Hippocampal formation (tissue), 2 donors: ENCODE measurements around the gene FAM210A.
"Not testable (repeated sequence)": the region's sequence is repeated elsewhere in the genome, so short reads cannot be mapped to it uniquely, and the experiment has no call there.

Experiments
- DNase-seq, 2 donors: peaks; one replicate each; lab custom pipeline; 2025; lab: John Stamatoyannopoulos, UW

FAM210A gene, protein sequence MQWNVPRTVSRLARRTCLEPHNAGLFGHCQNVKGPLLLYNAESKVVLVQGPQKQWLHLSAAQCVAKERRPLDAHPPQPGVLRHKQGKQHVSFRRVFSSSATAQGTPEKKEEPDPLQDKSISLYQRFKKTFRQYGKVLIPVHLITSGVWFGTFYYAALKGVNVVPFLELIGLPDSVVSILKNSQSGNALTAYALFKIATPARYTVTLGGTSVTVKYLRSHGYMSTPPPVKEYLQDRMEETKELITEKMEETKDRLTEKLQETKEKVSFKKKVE

DNA sequence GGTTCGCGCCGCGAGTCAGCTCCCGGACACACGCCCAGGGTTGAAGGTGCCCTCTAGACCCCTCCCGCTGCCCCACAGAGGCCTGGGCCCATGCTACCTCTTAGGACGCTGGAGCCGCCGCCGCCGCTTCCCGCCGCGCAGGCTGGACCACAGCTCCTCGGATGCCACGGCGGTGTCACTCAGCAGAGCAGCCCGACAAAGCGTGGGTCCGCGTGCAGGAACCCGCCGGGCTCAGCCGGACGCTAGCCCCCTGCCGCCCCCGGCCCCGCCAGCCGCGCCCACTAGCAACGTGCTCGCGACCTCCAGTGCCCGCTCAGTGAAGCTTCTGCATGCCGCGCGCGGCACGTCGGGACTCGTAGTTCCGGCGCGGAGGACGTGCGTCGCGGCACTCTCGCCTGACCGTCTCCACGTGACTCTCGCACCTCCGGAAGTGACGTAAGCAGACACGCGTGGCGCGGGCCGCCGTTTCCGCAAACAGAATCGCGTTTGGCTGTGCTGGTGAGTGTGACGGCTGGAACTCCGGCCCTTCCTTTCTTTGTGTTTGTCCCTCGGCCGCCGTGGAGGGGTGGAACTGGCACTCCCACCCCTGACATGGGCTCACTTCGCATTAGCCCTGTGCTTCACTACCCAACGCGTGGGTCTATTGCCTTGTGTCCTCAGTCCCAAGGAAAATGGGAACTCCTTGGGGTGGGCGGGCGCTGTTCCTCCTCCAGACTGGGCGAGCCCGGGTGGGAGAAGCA lies at the start of gene FAM210A, which contains the start of gene RNMT:
TSS of gene FAM210A (minus strand) at position 327 of the 740 bp plus-strand sequence. CDS start 44,481 bp downstream, outside the sequence.
TSS of gene RNMT (plus strand) at position 442 of the 740 bp plus-strand sequence. CDS start 4,845 bp downstream, outside the sequence.
- peak; percentile 93 to 94 for DNase-seq

DNA sequence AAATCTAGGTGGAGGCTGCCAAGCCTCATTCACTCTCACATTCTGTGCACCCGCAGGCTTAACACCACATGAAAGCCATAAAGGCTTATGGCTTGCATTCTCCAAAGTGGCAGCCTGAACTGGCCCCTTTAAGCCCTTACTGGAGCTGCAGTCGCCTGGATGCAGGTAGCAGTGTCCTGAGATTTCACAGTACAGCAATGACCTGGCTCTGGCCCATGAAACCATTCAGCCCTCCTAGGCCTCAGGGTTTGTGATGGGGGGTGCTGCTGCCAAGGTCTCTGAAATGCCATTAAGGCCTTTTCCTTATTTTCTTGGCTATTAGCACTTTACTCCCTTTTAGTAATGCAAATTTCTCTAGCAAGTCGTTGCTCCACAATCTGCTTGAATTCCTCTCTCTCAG lies 48.7 kb upstream of the FAM210A start:
- DNase-seq: no peak

DNA sequence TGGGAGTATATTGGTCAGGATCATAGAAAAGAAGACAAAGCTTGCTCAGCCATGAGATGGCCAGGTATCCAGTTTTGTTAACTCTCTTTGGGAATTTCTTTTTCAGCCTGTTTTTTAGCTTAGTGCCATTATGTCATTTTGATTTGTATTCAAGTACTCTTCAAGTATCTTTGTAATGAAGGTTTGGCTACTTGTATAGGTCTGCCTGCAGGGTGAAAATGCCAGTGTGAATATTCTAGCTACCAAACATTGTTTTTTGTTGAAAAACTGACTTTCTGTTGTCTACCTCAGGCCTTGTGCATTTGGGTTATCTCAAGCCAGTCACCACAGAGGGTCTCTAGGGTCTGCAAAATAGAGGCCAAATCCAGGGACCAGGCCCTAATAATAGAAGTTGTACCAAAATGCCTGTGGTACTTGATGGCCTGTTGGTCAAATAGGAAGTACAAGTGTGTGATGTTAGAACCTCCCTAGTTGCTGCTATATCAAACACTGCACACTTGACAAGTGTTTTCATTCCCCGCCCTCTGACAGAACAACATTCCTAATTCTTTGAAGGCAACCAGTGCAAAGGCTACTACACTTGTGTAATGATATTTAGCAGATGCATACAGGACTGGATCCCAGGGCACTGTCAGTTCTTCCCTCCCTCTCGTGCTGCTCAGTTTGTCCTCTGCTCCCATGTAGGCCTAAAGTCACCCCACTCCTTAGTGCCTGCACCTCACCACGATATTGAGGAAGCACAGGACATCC lies 36.5 kb upstream of the FAM210A start:
- DNase-seq: no peak

DNA sequence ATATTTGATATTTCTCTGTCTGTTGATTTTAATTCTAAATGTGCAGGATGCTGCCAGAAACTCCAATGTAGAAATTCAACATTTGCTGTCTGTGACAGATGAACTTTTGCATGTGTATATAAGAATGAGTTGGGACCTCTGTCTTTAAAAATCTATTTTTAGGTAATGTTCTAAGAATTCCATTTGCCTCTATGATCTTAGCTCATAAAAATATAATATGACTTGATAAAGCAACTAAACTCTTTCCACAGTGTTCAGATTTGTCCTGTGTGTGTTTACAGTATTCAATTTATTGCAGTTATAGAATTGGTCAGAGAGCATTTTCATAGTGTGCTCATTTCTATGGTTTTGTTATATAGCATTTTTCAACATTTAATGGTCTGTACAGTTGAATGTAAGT lies 33.7 kb upstream of the FAM210A start:
- no peak for DNase-seq

DNA sequence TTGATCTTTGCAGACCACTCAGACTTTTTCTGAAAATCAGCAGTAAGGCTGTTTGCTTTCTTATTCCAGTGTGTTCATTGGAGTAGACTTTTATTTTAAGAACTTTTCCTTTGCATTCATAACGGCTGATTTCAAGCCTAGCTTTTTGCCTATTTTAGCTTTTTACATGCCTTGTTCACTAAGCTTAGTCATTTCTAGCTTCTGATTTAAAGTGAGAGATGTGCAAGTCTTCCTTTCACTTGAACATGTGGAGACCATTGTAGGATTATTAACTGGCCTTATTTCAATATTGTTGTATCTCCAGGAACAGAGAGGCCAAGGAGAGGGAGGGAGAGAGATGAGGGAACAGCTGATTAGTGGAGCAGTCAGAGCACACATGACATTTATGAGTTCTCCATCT lies 32.3 kb upstream of the FAM210A start:
- DNase-seq: no peak

DNA sequence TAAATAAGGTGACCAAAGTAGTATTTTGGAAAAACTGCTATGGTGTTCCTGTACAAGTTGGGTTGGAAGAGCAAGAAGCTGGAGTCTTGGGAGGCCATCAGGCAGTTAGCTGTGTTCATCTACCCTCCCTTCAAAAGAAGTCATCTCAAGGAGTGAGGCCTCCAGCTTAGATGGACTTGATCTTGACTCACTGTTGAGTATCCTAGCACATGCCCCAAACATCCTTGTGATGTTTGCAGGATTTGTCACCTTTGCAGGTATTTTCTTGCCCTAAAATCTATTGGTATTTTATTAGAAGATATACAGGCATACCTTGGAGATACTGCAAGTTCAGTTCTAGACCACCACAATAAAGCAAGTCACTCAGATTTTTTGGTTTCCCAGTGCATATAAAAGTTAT lies 30.3 kb upstream of the FAM210A start:
- no peak for DNase-seq

DNA sequence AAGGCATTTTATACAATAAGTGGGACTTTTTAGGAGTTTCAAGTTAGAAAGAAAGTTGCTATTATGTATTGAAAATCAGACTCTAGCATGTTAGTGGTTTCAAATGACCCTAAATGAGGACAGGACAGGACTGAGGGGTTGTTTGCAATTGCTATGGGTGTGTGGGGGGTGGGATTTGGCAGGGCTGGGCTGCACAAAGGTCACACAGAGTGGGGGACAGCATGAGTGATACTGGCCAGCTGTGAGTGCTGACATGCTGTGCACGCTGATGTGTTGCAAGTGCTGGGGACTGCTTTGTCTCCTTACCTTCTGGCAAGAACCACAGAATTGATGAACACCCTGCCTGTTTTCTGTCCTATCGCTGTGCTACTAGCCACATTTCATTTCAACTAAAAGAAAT lies 29.9 kb upstream of the FAM210A start:
- no peak for DNase-seq

DNA sequence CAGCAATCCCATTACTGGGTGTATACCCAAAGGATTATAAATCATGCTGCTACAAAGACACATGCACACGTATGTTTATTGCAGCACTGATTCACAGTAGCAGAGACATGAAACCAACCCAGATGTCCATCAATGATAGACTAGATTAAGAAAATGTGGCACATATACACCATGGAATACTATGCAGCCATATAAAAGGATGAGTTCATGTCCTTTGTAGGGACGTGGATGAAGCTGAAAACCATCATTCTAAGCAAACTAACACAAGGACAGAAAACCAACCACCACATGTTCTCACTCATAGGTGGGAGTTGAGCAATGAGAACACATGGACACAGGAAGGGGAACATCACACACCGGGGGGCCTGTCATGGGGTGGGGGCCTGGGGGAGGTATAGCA lies 25.2 kb upstream of the FAM210A start:
- DNase-seq: not testable (repeated sequence)

DNA sequence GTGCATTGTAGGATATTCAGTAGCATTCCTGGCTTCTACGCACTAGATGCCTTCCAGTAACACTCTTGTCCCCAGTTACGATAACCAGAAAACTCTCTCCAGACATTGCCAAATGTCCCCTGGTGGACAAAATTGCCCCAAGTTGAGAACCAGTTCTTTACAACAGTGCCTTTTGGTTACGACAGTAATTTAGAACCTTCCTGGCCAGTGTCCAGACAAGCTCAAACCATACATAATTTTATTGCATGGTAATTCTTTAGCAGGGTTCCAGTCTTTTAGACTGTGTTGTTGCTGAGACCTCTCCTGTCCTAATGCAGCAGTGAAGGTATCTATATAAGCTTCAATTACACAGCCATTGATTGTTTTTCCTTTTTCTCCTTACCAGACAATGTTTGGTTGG lies 20.3 kb upstream of the FAM210A start:
- no peak for DNase-seq

DNA sequence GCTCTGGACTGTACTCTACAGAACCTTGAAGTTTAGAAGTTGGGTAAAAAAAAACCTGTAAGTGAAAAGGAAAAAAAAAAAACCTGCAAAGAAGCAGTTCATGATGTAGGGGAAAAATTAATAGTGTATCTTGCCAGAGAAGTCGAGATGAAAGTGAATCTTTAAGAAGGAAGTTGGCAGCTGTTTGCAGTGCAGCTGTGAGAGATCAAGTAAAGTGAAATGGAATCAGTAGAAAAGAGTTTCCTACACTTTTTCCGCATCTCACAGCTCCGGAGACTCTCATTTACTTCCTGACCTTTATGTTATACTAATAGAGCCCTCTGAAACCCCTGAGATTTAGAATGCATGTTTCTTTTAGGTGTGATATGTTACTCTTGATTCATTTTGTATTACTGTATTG lies 19.3 kb upstream of the FAM210A start:
- DNase-seq: no peak

DNA sequence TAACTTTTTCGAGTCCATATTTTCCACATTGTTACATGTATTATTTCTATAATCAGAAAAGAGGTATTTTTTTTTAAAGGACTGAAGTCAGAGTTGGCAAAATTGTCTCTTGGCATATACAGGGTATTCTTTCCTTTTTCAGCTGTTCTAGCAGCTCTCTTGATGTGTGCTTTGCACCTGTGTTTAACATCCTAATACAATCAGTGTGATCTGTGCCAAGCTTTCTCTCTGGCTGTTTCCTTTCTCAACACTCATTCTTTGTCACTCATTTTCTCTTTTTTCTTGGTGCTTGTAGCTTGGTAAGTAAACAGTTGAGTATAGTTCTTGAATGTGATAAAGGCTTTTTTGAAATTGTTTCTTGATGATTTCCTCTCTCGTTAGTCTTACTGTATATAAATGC lies 9.3 kb upstream of the FAM210A start:
- DNase-seq: no peak

DNA sequence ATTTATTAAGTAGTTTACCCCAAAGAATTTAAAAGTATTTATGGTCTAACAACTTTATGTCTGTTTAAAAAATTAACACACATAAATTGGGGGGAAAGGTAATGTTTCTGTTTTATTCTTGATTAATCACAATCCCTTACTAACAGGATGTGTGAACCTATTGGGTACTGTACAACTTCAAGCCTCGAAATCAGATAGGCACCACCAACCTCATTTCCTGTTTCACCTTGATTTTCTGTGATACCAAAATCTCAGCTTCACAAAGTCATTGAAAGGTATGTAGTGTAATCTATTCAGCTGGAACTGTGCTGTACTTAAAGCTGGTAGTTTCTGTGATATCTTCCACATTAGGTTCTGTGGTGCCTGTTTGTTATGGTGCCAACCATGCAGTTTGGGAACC lies 4.1 kb upstream of the FAM210A start:
- no peak for DNase-seq

DNA sequence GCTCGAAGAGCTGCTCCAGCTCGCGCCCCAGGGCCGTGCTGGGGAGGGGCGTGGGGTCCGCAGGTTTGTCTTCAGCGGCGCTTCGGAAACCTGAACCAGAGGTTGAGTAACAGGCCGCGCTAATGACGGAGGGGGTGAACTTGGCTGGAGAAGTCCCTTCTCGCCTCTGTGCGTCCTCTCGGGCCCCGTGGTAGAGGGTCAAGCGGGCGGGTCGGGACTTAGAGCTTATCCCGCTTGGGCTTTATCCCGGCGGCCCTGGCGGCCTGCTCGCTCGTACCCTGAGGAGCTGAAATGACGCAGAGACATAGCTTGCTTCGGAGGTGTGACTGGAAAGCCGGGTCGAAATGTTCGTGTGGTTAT lies 594 bp upstream of the FAM210A start:
- no peak for DNase-seq

DNA sequence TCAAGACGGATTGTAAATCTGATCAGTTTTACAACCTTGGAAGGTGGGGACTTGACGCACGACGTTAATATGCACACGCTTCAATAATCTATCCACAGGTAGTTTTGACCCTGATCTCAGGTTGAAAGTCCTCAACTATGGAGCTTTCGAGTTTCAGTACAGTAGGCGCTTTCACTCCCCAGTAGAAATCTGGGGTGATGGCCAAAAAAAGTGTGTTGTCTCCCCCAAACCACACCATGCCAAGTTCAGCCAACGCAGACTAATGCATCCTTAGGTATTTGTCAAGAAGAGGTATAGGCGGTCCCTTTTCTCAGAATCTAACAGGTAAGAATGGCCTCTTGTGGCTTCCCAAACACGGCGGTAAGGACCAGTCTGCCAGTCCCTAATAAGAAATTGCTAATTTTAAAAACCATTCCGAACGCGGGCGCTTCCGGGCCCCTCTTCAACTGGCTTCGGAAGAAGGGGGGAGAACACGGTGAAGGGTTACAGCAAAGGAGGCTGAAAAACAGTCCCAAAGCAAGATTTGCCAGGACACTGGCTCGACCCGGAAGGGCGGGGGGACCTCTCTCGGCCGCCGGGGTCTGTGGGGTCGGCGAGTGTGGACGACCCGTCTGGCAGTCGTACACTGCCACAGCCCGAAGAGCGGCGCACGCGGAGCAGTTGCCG lies 659 bp downstream of the FAM210A start:
- DNase-seq: no peak

DNA sequence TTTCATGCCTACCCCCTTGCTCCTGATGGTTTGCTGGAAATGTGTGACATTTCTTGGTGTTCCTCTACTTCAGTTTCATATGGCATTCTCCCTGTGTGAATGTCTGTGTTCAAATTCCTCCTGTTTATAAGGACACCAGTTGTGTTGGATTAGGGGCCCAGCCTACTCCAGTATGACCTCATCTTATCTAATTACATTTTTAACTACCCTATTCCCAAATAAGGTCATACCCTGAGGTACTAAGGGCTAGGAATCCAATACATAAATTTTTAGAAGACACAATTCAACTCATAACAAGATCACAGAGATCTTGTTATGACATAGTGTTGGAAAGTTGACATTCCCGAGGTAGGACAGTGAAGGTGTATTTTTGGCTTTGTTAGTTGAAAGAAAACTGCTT lies 5.5 kb downstream of the FAM210A start:
- DNase-seq: no peak

DNA sequence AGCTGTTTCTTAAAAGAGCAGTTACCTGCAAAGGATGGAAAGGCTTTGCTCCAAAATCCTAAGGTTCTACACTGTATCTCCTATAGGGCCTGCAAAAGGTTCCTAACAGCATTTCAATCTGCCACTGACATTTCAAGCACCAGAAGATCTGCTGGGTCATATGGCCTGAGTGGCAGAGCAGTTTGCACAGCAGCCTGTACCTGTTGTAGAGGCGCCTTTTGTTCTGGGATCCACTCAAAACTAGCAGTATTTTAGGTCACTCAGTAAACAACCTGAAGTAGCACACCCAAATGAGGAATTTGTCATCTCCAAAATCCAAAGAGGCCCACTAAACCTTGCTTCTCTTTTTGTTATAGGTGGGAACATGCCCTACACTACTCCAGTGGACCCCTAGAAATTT lies 6.2 kb downstream of the FAM210A start:
- no peak for DNase-seq

DNA sequence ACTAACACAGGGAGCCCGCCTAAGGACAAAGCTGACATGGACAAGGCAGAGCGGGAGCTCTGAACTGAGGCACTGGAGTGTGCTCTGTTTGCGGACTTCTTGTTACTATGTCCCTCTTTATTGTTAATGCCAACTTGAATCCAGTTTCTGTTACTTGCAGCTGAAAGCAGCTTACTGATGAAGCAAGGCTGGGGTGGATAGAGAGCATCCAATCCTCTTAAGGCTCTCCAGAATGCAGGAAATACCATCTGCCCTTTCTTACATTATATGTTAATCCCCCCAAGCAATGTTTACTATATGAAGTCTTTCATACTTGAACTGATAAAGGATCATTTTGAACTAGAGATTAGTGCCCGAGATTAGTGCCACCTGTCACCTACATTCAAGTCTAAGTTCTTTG lies 9.4 kb downstream of the FAM210A start:
- no peak for DNase-seq

DNA sequence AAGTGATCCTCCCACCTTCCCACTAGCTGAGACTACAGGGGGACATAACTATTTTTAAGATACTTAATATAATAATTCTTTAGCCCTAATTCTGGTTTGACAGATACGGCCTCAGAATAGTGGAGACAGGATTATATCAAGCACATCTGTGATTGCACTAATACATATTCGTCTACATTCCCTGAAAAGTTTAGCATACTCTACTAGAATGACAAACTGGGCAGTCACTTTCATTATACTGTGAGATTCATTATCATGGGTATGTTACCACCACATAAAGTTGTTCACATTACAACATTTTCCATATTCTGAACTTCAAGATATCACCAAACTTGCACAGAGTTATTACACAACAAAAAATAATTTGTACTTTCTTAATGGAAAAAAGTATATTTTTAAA lies 11.0 kb downstream of the FAM210A start:
- DNase-seq: no peak

DNA sequence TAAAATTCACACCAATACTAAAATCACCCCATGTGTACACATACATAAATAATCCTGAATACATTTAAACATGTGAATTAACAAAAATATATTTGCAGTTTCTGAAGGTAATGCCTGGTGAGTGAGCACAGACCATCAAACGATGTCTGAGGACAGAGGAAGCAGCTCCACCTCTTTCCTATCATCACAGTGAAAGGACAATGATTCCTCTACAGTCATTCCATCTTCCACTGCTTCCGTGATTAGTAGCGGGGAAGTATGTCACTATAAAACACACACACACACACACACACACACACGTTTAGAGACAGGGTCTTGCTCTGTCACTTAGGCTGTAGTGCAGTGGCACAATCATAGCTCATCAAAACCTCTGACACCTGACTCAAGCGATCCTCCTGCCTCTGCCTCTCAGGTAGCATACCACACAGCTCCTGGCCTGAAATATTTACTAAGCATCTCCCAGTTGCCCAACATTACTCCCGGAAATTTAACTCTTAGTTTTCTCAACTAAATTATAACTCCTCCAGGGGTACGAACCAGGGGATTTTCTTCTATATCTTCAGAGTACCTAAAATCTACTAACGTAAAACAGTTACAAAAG lies 12.8 kb downstream of the FAM210A start:
- DNase-seq: no peak

DNA sequence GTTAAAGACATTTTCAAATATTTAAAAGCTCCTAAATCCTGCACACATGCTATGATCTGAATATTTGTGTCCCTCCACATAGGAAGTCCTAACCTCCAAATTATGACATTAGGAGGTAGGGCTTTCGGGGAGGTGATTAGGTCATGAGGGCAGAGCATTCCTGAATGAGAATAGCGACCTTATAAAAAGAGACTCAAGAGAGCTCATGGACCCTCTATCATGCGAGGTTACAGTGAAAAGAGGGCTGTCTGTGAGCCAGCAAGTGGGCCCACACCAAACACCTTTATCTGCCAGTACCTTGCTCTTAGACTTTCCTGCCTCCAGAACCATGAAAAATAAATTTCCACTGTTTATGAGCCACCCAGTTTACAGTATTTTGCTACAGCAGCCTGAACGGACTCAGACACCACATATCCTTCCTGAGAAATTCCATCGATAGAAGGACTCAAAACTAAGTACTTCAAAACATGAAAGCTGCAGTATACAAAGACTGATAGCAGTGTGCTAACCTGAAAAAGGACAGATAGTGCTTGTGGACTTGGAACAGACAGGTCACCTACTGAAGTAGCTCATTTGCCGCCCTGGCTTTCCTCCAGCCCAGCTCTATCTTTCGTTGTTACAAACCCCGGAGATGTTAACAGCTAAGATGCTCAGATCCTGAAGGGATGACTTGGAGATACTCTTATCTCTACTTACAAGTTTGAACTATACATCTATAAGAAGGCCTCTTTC lies 13.8 kb downstream of the FAM210A start:
- no peak for DNase-seq

DNA sequence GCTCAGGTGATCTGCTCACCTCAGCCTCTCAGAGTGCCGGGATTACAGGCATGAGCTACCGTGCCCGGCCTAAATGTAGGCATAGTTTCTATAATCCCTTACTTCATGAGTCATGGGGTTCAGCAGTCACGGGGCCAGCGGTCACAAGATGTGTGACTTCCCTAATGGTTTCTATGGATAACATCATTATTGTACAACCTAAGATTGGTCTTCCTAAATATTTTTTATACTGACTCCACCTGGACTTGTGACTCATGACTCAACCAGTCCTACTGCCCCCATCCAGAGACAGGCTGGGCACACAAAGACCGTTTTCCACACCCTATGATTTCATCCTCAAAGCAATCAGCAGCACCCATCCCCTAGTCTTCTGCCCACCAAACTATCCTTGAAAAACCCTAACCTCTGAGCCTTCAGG lies 15.9 kb downstream of the FAM210A start:
- no peak for DNase-seq
